Neuronal stem cell (in vitro differentiated cells): Measurements from ENCODE around the gene EML4.

Experiments
- DNase-seq: peaks from one replicate; pipeline ENCODE4 v3.0.0-alpha.2; 2013; ENCODE audit warnings: low spot score
- H2AFZ ChIP-seq: one replicate; pipeline ENCODE4 v1.6.1; 2013; ENCODE audit warnings: mild to moderate bottlenecking, low read length, inconsistent platforms
- H2AK5ac ChIP-seq: 2 replicates; pipeline ENCODE4 v1.6.1; 2013; ENCODE audit warnings: low read depth, mild to moderate bottlenecking, inconsistent platforms, low read length, moderate library complexity, mixed read lengths
- H2BK120ac ChIP-seq: 2 replicates; pipeline ENCODE4 v1.6.1; 2013; ENCODE audit warnings: low read depth, mild to moderate bottlenecking, inconsistent platforms, low read length, moderate library complexity, mixed read lengths
- H2BK12ac ChIP-seq: one replicate; pipeline ENCODE4 v1.6.1; 2013; ENCODE audit warnings: low read length, inconsistent platforms
- H2BK15ac ChIP-seq: 2 replicates; pipeline ENCODE4 v1.6.1; 2013; ENCODE audit warnings: mild to moderate bottlenecking, low read length, inconsistent platforms, mixed read lengths
- H2BK5ac ChIP-seq: one replicate; pipeline ENCODE4 v1.6.1; 2013; ENCODE audit warnings: inconsistent platforms, mild to moderate bottlenecking, low read length, moderate library complexity
- H3K14ac ChIP-seq: one replicate; pipeline ENCODE4 v1.6.1; 2013; ENCODE audit warnings: low read length, inconsistent platforms
- H3K18ac ChIP-seq: 2 replicates; pipeline ENCODE4 v1.6.1; 2013; ENCODE audit warnings: low read length, inconsistent platforms
- H3K23ac ChIP-seq: 2 replicates; pipeline ENCODE4 v1.6.1; 2013; ENCODE audit warnings: low read depth, mild to moderate bottlenecking, mixed read lengths, low read length, inconsistent platforms; ENCODE audit not compliant: poor library complexity
- H3K27ac ChIP-seq: replicated peaks from 3 replicates; pipeline ENCODE4 v1.5.1; 2013; ENCODE audit warnings: low read length, inconsistent platforms
- H3K27me3 ChIP-seq, 3 experiments: 2 replicates each; pipeline ENCODE4 v1.6.1; 2013; ENCODE audit warnings: low read length in 3 of 3, mild to moderate bottlenecking in 2 of 3, inconsistent platforms in 1 of 3, low read depth in 1 of 3, mixed read lengths in 1 of 3, moderate library complexity in 1 of 3; ENCODE audit not compliant: control insufficient read depth in 3 of 3, insufficient read depth in 3 of 3
- H3K36me3 ChIP-seq, 2 donors: replicated peaks in 1 of 2; 2 replicates each; pipeline ENCODE4 v1.6.1; 2013; ENCODE audit warnings: low read length in 2 of 2; ENCODE audit not compliant: control insufficient read depth in 2 of 2, insufficient read depth in 2 of 2
- H3K4ac ChIP-seq: 2 replicates; pipeline ENCODE4 v1.6.1; 2013; ENCODE audit warnings: inconsistent platforms, mild to moderate bottlenecking, low read length, moderate library complexity
- H3K4me1 ChIP-seq, 2 donors: 1 replicate in 1 of 2; 2 replicates in 1 of 2; pipeline ENCODE4 v1.6.1; 2013; ENCODE audit warnings: low read length in 2 of 2, low read depth in 1 of 2; ENCODE audit not compliant: control insufficient read depth in 2 of 2, insufficient read depth in 1 of 2
- H3K4me2 ChIP-seq: one replicate; pipeline ENCODE4 v1.6.1; 2013; ENCODE audit warnings: mild to moderate bottlenecking, low read length, inconsistent platforms; ENCODE audit not compliant: insufficient read depth, poor library complexity, severe bottlenecking
- H3K4me3 ChIP-seq, 2 donors: 2 replicates each; pipeline ENCODE4 v1.5.1; 2013; ENCODE audit warnings: low read length in 2 of 2, mild to moderate bottlenecking in 2 of 2, inconsistent platforms in 1 of 2, moderate library complexity in 1 of 2
- H3K79me1 ChIP-seq: one replicate; pipeline ENCODE4 v1.6.1; 2013; ENCODE audit warnings: low read depth, mild to moderate bottlenecking, inconsistent platforms, low read length, moderate library complexity
- H3K9ac ChIP-seq: one replicate; pipeline ENCODE4 v1.6.1; 2013; ENCODE audit warnings: mild to moderate bottlenecking, low read depth, low read length, inconsistent platforms; ENCODE audit not compliant: poor library complexity
- H3K9me3 ChIP-seq, 2 donors: replicated peaks in 1 of 2; 2 replicates each; pipeline versions ENCODE3 to v1.6.1; 2013; ENCODE audit warnings: low read length in 2 of 2, mild to moderate bottlenecking in 2 of 2, inconsistent platforms in 1 of 2, low read depth in 1 of 2, mixed read lengths in 1 of 2, moderate library complexity in 1 of 2; ENCODE audit not compliant: control insufficient read depth in 2 of 2, insufficient read depth in 1 of 2
- H4K8ac ChIP-seq: one replicate; pipeline ENCODE4 v1.6.1; 2013; ENCODE audit warnings: low read depth, mild to moderate bottlenecking, inconsistent platforms, low read length, moderate library complexity
- H4K91ac ChIP-seq: one replicate; pipeline ENCODE4 v1.6.1; 2013; ENCODE audit warnings: low read length, low read depth, mild to moderate bottlenecking, inconsistent platforms; ENCODE audit not compliant: poor library complexity
- WGBS, 2 donors: extraction: QIAGEN DNeasy Blood & Tissue Kit; methylation state at CpG; one replicate each; pipeline ENCODE4 v1.1.7; 2013; ENCODE audit warnings: missing lambda C conversion rate in 2 of 2, mixed read lengths in 1 of 2; ENCODE audit not compliant: insufficient read length in 2 of 2, insufficient replicate concordance in 1 of 2; ENCODE audit errors: extremely low coverage in 2 of 2; 5-methylcytosine and 5-hydroxymethylcytosine counted together

EML4 gene

GRCh38 chr2:42182654-42183308, 13.6 kb downstream of the EML4 start:
- Histone ChIP-seq H2BK120ac (no peak overlapping the region), H2AFZ (no peak overlapping the region), H3K27ac (no peak overlapping the region), H3K9me3 (peaks cover 2 to 8% of the 10 kb centered on the region in 2 donors), H2BK12ac (no peak overlapping the region), H2BK15ac (no peak overlapping the region), H3K27me3 (no peaks in the 10 kb centered on the region), H3K4me2 (no peak overlapping the region), H3K4ac (no peak overlapping the region), H3K23ac (no peak overlapping the region), H3K18ac (no peak overlapping the region), H2BK5ac (no peak overlapping the region), H3K36me3 (peaks cover 0 to 12% of the 10 kb centered on the region in 2 donors), H4K91ac (no peak overlapping the region), H3K4me1 (peaks cover 0 to 2% of the 10 kb centered on the region in 2 donors), H3K79me1 (peaks cover 4% of the 10 kb centered on the region), H3K4me3 (no peak overlapping the region), H2AK5ac (no peak overlapping the region), H3K9ac (no peak overlapping the region), H4K8ac (no peak overlapping the region), H3K14ac (no peak overlapping the region)
- no CpG with 5 or more reads among the region's 2 CpGs for WGBS, 2 donors
- DNase-seq, result no peak

- Histone ChIP-seq H3K4me1 (peaks cover 0 to 2% of the 10 kb centered on the region in 2 donors), H3K27ac (no peak overlapping the region), H2BK120ac (no peak overlapping the region), H3K9ac (no peak overlapping the region), H2BK12ac (no peak overlapping the region), H4K91ac (no peak overlapping the region), H4K8ac (no peak overlapping the region), H2AFZ (no peak overlapping the region), H3K14ac (no peak overlapping the region), H2BK5ac (no peak overlapping the region), H3K79me1 (peaks cover 2% of the 10 kb centered on the region), H3K18ac (no peak overlapping the region), H2AK5ac (no peak overlapping the region), H3K4ac (no peak overlapping the region), H3K9me3 (peaks cover 2 to 8% of the 10 kb centered on the region in 2 donors), H3K4me2 (no peak overlapping the region), H2BK15ac (no peak overlapping the region), H3K27me3 (no peaks in the 10 kb centered on the region), H3K36me3 (peaks cover 0 to 12% of the 10 kb centered on the region in 2 donors), H3K23ac (no peak overlapping the region), H3K4me3 (no peak overlapping the region)
- no peak for DNase-seq
- WGBS, 2 donors, result no CpG with 5 or more reads among the region's 1 CpG
Observed at GRCh38 chr2:42183775-42184174, 14.6 kb downstream of the EML4 start.

- WGBS, 2 donors, result 100% methylated on average over 1 of the region's 3 CpGs; no CpG with 5 or more reads in 1 of the 2 donors
- H3K4me3 ChIP-seq, result no peak overlapping the region
Observed at GRCh38 chr2:42184346-42184745, 15.2 kb downstream of the EML4 start.

GRCh38 chr2:42185220-42185921, 16.2 kb downstream of the EML4 start:
- no peak overlapping the region for H2BK12ac ChIP-seq
- no peak overlapping the region for H3K14ac ChIP-seq
- no CpG with 5 or more reads among the region's 5 CpGs for WGBS, 2 donors
- H3K23ac ChIP-seq, result no peak overlapping the region
- no peak overlapping the region for H3K4me2 ChIP-seq
- no peak overlapping the region for H2AK5ac ChIP-seq
- DNase-seq, result no peak
- H4K8ac ChIP-seq, result no peak overlapping the region
- H3K9ac ChIP-seq, result no peak overlapping the region
- no peak overlapping the region for H3K4me3 ChIP-seq
- H3K27me3 ChIP-seq, result no peaks in the 10 kb centered on the region
- H2BK5ac ChIP-seq, result no peak overlapping the region
- H2BK120ac ChIP-seq, result no peak overlapping the region
- H3K18ac ChIP-seq, result no peak overlapping the region
- H3K9me3 ChIP-seq, result peaks cover 2 to 8% of the 10 kb centered on the region in 2 donors
- H3K27ac ChIP-seq, result no peak overlapping the region
- H3K79me1 ChIP-seq, result no peaks in the 10 kb centered on the region
- peaks cover 0 to 6% of the 10 kb centered on the region in 2 donors for H3K36me3 ChIP-seq
- H3K4me1 ChIP-seq, result peaks cover 0 to 2% of the 10 kb centered on the region in 2 donors
- no peak overlapping the region for H3K4ac ChIP-seq
- H4K91ac ChIP-seq, result no peak overlapping the region
- H2AFZ ChIP-seq, result no peak overlapping the region
- no peak overlapping the region for H2BK15ac ChIP-seq

More at GRCh38 chr2:42184346-42184745, 15.2 kb downstream of the EML4 start:
- Histone ChIP-seq H3K27ac (no peak overlapping the region), H2BK5ac (no peak overlapping the region), H3K18ac (no peak overlapping the region), H3K4ac (no peak overlapping the region), H4K8ac (no peak overlapping the region), H2AFZ (no peak overlapping the region), H3K36me3 (peaks cover 0 to 10% of the 10 kb centered on the region in 2 donors), H3K4me1 (peaks cover 0 to 2% of the 10 kb centered on the region in 2 donors), H2BK120ac (no peak overlapping the region), H3K79me1 (peaks cover 2% of the 10 kb centered on the region), H3K14ac (no peak overlapping the region), H3K4me2 (no peak overlapping the region), H2BK12ac (no peak overlapping the region), H3K23ac (no peak overlapping the region), H4K91ac (no peak overlapping the region), H2BK15ac (no peak overlapping the region), H3K27me3 (no peaks in the 10 kb centered on the region), H3K9ac (no peak overlapping the region), H3K9me3 (peaks cover 2 to 8% of the 10 kb centered on the region in 2 donors), H2AK5ac (no peak overlapping the region)
- no peak for DNase-seq
